GM21515 (cell line): Measurements from ENCODE around the gene EEF2.
"Not testable (repeated sequence)": the region's sequence is repeated elsewhere in the genome, so short reads cannot be mapped to it uniquely, and the experiment has no call there.

ENCODE experiments used
- ATAC-seq: cut with Tn5 transposase; IDR thresholded peaks from one replicate; pipeline ENCODE4 v1.9.1; 2021; ENCODE audit not compliant: unreplicated experiment

Gene EEF2

GRCh38 chr19:4015705-4016402 is 30.6 kb upstream of the EEF2 start:
- no peak for ATAC-seq

DNA sequence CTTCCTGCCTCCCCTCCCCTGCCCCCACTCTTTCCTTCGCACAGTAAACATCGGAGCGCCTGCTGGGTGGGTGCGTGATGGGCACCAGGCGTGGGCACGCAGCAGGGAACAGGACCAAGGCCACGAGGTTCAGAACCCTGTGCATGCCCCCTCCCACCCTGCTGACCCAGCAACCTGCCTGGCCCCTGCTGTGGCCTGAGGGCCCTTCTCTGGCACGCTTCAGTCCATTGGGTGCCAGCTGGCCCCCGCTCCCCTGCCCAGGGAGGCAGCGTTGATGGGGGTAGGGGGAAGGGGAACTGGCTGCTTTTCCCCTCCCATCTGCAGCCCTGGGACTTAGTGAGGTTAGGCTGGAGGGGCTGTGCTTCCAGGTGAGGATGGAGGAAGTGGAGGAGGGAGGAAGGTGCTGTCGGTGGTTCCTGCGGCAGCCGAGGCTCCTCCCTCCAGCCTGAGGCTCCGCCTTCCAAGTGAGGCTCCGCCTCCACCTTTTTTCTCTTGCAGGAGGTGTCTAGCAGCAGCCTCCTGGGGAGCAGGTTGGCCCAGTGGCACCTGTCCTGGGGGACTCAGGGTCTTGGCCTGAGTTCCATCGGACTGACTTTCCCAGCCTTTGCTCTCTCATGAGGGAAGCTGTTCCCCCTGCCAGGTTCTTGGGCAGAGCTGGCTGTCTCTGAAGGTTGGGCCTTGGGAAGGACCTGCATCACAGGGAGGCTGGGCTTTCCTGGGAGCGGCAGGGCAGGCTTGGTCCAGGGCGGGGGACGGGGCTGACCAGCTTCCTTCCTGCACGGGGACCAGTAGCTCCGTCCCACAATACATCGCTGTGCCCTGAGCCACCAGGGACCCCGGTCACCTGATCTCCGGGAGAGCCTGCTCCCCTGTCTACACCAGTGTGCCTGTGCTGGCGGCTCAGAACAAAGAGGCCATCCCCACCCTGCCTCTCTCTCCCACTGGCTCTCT is 29.6 kb upstream of the EEF2 start:
- ATAC-seq: no peak

GRCh38 chr19:4013886-4014540 is 28.8 kb upstream of the EEF2 start:
- no peak for ATAC-seq

GRCh38 chr19:4012975-4013634 is 27.8 kb upstream of the EEF2 start:
- no peak for ATAC-seq

- ATAC-seq: no peak
These were observed 27.1 kb upstream of the EEF2 start for GRCh38 chr19:4012092-4012974.

GRCh38 chr19:4011430-4011829 is 26.2 kb upstream of the EEF2 start:
- ATAC-seq: not testable (repeated sequence)

GRCh38 chr19:4010808-4011110 is 25.5 kb upstream of the EEF2 start:
- ATAC-seq: no peak

GRCh38 chr19:4009990-4010807 is 24.9 kb upstream of the EEF2 start:
- ATAC-seq: no peak

DNA sequence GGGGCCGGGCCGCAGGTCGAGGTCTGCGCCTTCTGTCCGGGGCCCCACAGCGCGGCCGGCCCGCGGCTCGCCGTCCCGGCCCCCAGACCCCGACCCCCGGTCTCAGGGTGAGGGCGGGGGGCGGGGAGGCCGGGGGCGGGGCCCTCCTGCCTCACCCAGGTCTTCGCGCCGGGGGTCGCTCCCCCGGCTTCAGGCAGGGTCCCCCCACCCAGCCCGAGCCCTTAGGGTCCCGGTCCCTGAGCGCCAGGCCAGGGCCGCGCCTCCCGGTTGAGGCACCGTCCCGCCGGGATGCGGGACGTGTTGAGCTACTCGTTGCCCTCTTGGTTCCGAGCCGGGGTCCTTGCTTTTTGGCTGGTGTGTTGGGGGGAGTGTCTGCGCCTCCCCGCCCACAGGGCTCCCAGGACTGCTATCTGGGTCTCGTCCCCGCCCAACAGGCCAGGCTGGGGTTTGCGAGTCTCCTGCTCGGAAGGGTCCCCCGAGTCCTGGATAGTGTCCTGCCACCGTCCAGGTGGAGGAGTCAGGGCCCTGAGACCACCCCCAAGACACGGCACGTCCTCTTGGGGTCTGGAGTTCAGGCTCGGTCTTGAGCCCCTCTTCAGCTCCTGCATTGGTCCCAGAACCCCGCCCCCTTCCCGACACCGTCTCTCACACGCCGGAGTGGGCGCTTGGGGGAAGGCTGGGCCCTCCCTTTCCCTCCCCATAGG is 22.7 kb upstream of the EEF2 start:
- ATAC-seq: no peak

GRCh38 chr19:4007021-4007835 is 22.0 kb upstream of the EEF2 start, which contains the start of gene PIAS4:
Gene PIAS4 (plus strand): TSS chr19:4007736. CDS start chr19:4007761, 25 bp downstream.
- ATAC-seq: peak; percentile 80

DNA sequence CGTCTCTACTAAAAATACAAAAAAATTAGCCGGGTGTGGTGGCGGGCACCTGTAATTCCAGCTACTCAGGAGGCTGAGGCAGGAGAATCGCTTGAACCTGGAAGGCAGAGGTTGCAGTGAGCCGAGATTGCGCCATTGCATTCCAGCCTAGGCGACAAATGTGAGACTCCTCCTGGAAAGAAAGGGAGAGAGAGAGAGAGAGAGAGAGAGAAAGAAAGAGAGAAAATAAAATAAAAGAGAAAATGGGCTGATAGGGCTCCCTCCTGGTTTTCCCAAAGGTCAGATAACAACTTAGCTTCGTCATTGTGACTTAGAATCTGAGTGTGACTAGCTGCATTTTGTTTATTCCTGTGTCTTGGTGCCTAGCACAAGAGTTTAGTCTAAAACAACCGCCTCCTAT is 20.2 kb upstream of the EEF2 start:
- ATAC-seq: not testable (repeated sequence)

- not testable (repeated sequence) for ATAC-seq
These were observed 15.5 kb upstream of the EEF2 start for GRCh38 chr19:4000798-4001197.

DNA sequence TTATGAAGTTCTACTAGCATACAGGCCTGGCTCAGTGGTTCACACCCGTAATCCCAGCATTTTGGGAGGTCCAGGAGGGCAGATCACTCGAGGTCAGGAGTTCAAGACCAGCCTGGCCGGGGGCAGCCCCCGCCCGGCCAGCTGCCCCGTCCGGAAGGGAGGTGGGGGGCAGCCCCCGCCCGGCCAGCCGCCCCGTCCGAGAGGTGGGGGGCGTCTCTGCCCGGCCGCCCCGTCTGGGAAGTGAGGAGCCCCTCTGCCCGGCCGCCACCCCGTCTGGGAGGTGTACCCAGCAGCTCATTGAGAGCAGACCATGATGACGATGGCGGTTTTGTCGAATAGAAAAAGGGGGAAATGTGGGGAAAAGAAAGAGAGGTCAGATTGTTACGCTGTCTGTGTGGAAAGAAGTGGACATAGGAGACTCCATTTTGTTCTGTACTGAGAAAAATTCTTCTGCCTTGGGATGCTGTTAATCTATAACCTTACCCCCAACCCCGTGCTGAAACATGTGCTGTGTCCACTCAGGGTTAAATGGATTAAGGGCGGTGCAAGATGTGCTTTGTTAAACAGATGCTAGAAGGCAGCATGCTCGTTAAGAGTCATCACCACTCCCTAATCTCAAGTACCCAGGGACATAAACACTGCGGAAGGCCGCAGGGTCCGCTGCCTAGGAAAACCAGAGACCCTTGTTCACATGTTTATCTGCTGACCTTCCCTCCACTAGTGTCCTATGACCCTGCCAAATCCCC is 13.6 kb upstream of the EEF2 start:
- ATAC-seq: not testable (repeated sequence)

DNA sequence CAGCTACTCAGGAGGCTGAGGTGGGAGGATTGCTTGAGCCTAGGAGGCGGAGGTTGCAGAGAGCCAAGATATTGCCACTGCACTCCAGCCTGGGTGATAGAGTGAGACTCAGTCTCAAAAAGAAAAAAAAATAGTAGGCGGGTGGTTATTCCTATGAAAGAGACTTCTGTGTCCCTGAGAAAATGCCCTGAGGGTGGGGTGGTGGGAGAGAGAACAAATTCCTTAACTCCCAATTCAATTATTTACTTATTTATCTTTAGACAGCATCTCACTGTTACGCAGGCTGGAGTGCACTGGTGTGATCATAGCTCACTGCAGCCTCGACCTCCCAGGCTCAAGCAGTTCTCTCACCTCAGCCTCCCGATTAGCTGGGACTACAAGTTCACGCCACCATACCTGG is 10.3 kb upstream of the EEF2 start:
- ATAC-seq: no peak

GRCh38 chr19:3990815-3991117 is 5.5 kb upstream of the EEF2 start:
- ATAC-seq: no peak

DNA sequence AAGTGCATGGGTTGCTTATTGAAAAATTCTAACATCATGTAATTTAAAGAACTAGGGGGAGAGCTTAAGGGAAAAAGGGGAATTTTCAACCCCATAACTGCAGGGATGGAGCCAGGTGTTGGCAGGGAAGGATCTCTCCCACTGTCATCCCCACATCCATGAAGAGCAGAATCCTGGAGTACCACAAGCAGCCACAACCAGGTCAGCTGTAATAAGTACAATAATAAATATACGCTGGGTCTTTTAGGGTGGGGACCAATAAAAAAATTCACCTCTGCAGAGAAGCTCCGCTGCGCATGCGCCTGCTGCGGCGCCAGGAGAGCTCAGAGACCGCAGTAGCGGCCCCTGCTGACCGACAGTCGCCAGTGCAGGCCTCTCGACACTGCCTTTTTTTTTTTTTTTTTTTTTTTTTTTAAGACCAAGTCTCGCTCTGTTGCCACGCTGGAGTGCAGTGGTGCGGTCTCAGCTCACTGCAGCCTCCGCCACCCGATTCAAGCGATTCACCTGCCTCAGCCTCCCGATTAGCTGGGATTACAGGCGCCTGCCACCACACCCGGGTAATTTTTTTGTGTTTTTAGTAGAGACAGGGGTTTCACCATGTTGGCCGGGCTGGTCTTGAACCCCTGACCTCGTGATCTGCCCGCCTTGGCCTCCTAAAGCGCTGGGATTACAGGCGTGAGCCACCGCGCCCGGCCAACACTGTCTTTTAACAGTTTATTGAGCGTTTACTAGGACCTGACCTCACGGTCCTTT is 2.5 kb upstream of the EEF2 start:
- no peak for ATAC-seq
